Neural progenitor cell (in vitro differentiated cells): Measurements from ENCODE around the gene AK1.

Source experiments
- CTCF ChIP-seq: fragments of 200-600 bp; sonication (generic); IDR thresholded peaks from 2 replicates; pipeline ENCODE4 v1.5.1; 2017; ENCODE audit warnings: antibody characterized with exemption, mild to moderate bottlenecking
- EZH2 ChIP-seq: fragments of 200-600 bp; sonication (generic); IDR thresholded peaks from 2 replicates; pipeline ENCODE4 v1.6.1; 2017; ENCODE audit warnings: antibody characterized with exemption, mild to moderate bottlenecking, moderate library complexity

GRCh38 chr9:127817881-127818434 is 59.5 kb downstream of the AK1 start:
- TF ChIP-seq CTCF = no peak
- TF ChIP-seq EZH2 = no peak
